IPS-18a (cell line): Measurements from ENCODE around the gene RRP1B.
"Not testable (repeated sequence)": the region's sequence is repeated elsewhere in the genome, so short reads cannot be mapped to it uniquely, and the experiment has no call there.

Experiments used
- H3K27ac ChIP-seq: one replicate; pipeline ENCODE4 v1.5.1; 2013; ENCODE audit warnings: low read length
- H3K27me3 ChIP-seq: one replicate; pipeline ENCODE4 v1.6.1; 2013; ENCODE audit warnings: mild to moderate bottlenecking, low read length; ENCODE audit not compliant: control insufficient read depth, insufficient read depth
- H3K36me3 ChIP-seq: one replicate; pipeline ENCODE4 v1.6.1; 2013; ENCODE audit warnings: low read depth, low read length; ENCODE audit not compliant: control insufficient read depth
- H3K4me1 ChIP-seq: one replicate; pipeline ENCODE4 v1.6.1; 2013; ENCODE audit warnings: low read depth, low read length; ENCODE audit not compliant: control insufficient read depth
- H3K4me3 ChIP-seq: one replicate; pipeline ENCODE4 v1.5.1; 2013; ENCODE audit warnings: low read length
- H3K9ac ChIP-seq: one replicate; pipeline ENCODE4 v1.6.1; 2013; ENCODE audit warnings: mild to moderate bottlenecking, low read length, moderate library complexity
- H3K9me3 ChIP-seq: one replicate; pipeline ENCODE4 v1.6.1; 2013; ENCODE audit warnings: low read depth, low read length; ENCODE audit not compliant: control insufficient read depth

Gene RRP1B, protein sequence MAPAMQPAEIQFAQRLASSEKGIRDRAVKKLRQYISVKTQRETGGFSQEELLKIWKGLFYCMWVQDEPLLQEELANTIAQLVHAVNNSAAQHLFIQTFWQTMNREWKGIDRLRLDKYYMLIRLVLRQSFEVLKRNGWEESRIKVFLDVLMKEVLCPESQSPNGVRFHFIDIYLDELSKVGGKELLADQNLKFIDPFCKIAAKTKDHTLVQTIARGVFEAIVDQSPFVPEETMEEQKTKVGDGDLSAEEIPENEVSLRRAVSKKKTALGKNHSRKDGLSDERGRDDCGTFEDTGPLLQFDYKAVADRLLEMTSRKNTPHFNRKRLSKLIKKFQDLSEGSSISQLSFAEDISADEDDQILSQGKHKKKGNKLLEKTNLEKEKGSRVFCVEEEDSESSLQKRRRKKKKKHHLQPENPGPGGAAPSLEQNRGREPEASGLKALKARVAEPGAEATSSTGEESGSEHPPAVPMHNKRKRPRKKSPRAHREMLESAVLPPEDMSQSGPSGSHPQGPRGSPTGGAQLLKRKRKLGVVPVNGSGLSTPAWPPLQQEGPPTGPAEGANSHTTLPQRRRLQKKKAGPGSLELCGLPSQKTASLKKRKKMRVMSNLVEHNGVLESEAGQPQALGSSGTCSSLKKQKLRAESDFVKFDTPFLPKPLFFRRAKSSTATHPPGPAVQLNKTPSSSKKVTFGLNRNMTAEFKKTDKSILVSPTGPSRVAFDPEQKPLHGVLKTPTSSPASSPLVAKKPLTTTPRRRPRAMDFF

DNA sequence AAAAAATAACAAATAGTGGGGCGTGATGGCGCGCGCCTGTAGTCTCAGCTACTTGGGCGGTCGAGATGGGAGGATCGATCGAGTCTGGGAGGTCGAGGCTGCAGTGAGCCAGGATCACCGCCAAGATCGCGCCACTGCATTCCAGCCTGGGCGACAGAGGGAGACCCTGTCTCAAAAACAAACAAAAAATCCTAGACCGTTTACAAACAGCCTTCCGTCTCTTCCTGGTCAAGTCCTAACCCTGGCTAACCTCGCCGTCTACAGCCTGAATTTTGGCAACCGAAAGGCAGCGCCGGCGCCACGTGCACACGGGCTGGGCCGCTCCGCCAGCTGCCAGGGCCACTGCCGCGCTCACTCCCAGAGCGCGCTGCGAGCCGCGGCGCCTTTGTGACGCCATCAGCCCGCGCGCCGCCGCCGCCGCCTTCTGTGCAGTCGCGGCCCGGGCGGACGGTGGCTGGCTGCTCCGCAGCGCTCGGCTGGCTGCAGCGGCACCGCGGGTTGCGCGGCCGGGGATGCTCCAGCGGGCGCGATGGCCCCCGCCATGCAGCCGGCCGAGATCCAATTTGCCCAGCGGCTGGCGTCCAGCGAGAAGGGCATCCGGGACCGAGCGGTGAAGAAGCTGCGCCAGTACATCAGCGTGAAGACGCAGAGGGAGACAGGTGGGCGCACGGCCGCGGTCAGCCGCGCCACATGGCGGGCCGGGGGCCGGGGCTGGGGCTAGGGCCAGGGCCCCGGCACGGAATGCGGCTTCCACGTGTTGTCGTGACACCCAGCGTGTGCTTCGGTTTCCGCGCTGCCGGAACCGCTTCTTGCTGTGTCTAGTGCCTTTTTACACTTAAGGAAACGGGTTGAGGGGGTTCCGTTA is at the start of gene RRP1B, which contains the start of gene HSF2BP:
Gene RRP1B (plus strand): TSS at position 425 of the 865 bp plus-strand sequence. CDS start 105 bp downstream, at position 530.
Gene HSF2BP (minus strand): TSS at position 353 of the 865 bp plus-strand sequence. CDS start 1,392 bp downstream, outside the sequence.
- peaks cover 26% of the 10 kb centered on the region for H3K36me3 ChIP-seq
- H3K9me3 ChIP-seq, result no peaks in the 10 kb centered on the region
- H3K27ac ChIP-seq, result peak within 1 kb of the TSS; percentile 8
- peak within 1 kb of the TSS; percentile 86 for H3K9ac ChIP-seq
- H3K27me3 ChIP-seq, result no peaks in the 10 kb centered on the region
- peak within 1 kb of the TSS; percentile 75 for H3K4me3 ChIP-seq
- H3K4me1 ChIP-seq, result no peaks in the 10 kb centered on the region

DNA sequence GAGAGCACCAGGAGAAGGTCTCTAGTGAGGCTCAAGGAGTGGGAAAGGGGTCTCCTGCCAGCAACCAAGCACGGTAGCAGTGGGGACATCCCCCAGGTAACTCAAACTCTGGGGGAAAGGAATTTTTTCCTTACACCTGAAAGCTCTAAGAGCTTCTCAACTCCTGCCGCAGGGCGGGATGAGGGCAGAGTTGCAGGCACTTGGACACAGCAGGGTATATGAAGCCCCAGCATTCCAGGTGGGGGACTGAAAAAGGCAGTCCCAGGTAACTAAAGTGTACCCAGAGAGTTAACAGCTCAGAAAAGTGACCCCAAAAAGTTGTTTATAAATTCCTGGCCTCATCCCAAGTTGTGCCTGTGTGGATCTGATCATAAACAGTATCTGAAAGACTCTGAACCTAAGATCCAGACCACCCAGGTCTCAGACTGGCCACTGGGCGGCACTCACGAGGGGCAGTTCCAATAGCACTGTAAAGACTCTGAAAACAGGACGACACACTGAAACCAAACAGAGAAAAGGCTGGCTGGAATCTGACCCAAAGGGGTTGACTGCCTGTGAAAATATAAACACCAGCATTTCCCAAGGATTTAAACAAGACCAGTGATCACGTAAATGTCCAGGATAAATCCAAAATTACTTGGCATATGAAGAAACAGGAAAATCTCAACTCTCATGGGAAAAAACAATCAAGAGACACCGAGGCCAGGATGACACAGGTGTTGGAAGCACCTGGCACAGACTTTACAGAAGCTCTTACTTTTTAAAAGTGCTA is 47.6 kb upstream of the RRP1B start:
- no peaks in the 10 kb centered on the region for H3K4me1 ChIP-seq
- no peak overlapping the region for H3K4me3 ChIP-seq
- no peaks in the 10 kb centered on the region for H3K9me3 ChIP-seq
- H3K9ac ChIP-seq, result no peak overlapping the region
- no peaks in the 10 kb centered on the region for H3K36me3 ChIP-seq
- no peaks in the 10 kb centered on the region for H3K27me3 ChIP-seq
- H3K27ac ChIP-seq, result no peak overlapping the region

DNA sequence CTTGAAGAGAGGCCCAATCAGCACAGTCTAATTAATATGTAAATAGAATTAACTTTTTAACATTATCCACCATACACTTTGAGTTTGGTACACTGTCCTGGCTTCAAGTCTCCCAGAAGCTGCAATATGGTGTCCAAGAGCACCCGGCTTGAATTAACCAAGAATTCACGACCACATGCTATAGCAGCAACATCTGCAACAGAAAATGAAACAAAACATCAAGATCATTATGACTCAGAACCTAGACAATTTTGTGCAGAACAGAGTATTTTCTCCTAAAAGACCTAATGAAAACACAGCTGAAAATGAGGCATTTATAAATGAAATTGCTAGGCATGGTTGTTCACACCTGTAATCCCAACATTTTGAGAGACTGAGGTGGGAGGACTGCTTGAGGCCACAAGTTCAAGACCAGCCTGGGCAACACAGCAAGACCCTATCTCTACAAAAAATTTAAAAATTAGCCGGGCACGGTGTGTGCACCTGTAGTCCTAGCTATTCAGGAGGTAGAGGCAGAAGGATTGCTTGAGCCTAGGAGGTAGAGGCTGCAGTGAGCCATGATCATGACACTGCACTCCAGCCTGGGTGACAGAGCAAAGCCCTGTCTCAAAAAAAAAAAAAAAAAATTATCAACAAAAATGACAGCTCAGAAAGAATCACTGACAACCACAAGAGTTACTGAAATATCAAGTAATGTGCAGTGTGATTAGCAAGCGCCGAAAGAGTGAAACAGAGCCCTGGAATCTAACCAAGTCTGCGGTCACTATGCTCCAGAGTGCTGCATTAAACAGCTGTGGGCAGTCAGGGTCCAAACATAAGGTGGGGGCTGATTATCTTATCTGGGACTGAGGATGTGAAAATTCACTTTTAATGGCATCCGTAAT is 45.4 kb upstream of the RRP1B start:
- Histone ChIP-seq H3K9me3 (no peaks in the 10 kb centered on the region), H3K27me3 (no peaks in the 10 kb centered on the region), H3K9ac (no peak overlapping the region), H3K4me1 (no peaks in the 10 kb centered on the region), H3K27ac (no peak overlapping the region), H3K36me3 (no peaks in the 10 kb centered on the region), H3K4me3 (no peak overlapping the region)

DNA sequence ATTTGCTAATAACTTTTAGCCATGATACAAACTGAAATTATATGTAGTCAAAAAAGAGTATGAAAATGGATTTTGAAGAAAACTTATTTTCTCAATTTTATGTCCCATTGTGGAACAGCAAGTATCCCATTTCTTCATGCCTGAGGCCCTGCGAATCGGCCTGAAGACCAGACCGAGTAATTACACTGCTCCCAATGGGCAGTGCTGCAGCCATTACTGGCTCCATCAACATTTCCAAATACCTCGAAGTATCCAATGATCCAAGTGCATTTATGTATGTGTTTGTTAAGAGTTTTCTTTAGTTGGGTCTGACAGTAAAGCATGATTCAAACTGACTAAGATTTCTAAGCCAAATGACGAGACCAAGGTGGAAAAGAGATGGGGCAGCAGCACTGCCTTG is 44.5 kb upstream of the RRP1B start:
- H3K27ac ChIP-seq, result no peak overlapping the region
- no peaks in the 10 kb centered on the region for H3K36me3 ChIP-seq
- H3K4me1 ChIP-seq, result no peaks in the 10 kb centered on the region

DNA sequence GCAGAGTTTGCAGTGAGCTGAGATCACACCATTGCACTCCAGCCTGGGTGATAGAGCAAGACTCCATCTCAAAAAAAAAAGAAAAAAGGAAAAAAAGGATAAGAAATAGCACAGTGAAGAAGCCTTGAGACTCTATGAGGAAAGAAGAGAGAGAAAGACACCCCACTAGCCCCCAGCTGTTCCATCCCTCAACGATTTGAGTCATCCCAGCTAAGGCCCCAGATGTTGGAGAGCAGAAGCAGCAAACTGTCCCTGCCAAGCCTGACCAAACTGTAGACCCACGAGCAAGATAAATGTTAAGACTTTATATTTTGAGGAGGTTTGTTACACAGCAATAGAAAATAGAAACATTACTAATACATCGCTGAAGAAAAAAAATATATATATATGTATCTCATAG is 42.5 kb upstream of the RRP1B start:
- not testable (repeated sequence) for H3K27me3 ChIP-seq, H3K4me3 ChIP-seq, H3K36me3 ChIP-seq, H3K9me3 ChIP-seq, H3K27ac ChIP-seq, H3K9ac ChIP-seq, H3K4me1 ChIP-seq

More for the DNA sequence above, 44.5 kb upstream of the RRP1B start:
- no peak overlapping the region for H3K4me3 ChIP-seq
- no peaks in the 10 kb centered on the region for H3K9me3 ChIP-seq
- H3K27me3 ChIP-seq, result no peaks in the 10 kb centered on the region
- no peak overlapping the region for H3K9ac ChIP-seq

DNA sequence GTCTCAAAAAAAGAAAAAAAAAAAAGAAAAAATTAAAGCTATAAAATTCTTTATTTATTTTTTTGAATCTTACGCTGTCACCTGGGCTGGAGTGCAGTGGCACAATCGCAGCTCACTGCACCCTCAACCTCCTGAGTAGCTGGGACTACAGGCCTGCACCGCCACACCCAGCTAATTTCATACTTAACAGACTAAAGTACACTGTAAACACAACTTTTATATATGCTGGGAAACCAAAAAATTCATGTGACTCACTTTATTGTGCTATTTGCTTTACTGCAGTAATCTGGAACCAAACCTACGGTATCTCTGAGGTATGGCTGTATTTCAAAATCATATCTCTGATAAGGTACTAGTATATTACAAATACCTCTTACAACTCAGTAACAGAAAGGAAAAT is 40.4 kb upstream of the RRP1B start:
- H3K4me3 ChIP-seq, result no peak overlapping the region
- no peak overlapping the region for H3K9ac ChIP-seq
- H3K4me1 ChIP-seq, result no peaks in the 10 kb centered on the region
- no peaks in the 10 kb centered on the region for H3K27me3 ChIP-seq
- H3K9me3 ChIP-seq, result no peaks in the 10 kb centered on the region
- no peak overlapping the region for H3K27ac ChIP-seq
- no peaks in the 10 kb centered on the region for H3K36me3 ChIP-seq

DNA sequence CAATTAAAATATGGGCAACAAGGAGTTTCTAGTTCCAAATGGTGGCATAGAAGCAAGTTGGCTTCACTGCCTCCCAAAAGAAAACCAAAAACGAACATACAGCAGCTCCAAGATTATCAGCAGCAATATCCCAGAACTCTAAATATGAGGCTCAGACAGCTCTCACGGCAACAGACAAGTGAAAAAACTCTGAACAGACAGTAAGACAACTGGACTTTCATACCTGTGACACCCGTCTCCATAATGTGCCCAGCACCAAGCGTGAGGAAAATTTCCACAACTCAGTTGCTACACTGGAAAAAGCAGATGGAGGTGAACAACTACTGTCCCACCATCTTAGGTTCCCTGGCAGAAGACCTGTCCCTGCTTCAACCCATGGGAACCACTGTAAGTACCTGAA is 40.0 kb upstream of the RRP1B start:
- Histone ChIP-seq H3K9ac (no peak overlapping the region), H3K36me3 (no peaks in the 10 kb centered on the region), H3K4me3 (no peak overlapping the region), H3K4me1 (no peaks in the 10 kb centered on the region), H3K9me3 (no peaks in the 10 kb centered on the region), H3K27ac (no peak overlapping the region), H3K27me3 (no peaks in the 10 kb centered on the region)

DNA sequence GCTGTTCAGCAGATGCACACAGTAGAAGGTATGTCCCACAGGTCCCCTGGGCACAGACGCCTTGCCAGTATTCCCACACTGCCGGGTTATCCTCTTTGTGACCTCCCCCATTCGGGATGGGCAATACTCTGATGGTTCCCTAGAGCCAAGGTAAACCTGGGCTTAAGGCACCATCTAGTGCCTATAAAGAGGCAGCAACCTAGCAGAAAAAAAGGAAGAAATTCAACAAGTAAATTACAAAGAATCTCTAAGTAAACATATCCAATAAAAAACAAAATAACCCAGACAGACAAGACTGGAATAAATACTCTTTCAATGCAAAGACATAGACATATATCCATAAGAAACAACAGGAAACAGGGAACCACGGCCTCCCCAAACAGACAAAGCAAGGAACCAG is 39.5 kb upstream of the RRP1B start:
- Histone ChIP-seq H3K27ac (no peak overlapping the region), H3K4me3 (no peak overlapping the region), H3K36me3 (no peaks in the 10 kb centered on the region), H3K27me3 (no peaks in the 10 kb centered on the region), H3K4me1 (no peaks in the 10 kb centered on the region), H3K9ac (no peak overlapping the region), H3K9me3 (no peaks in the 10 kb centered on the region)

DNA sequence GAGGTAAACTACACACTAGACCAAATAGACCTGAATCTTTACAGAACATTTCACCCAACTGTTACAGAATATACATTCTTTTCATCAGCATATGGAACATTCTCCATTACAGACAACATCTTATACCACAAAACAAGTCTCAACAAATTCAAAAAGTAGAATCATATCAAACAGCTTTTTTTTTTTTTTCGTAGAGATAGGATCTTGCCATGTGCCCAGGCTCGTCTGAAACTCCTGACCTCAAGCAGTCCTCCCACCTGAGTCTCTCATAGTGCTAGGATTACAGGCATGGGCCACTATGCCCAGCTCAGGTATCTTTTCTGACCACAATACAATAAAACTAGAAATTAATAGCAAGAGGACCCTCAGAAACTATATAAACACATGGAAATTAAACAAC is 36.6 kb upstream of the RRP1B start:
- Histone ChIP-seq H3K27me3 (no peaks in the 10 kb centered on the region), H3K9me3 (no peaks in the 10 kb centered on the region), H3K9ac (no peak overlapping the region), H3K27ac (no peak overlapping the region), H3K36me3 (no peaks in the 10 kb centered on the region), H3K4me1 (no peaks in the 10 kb centered on the region), H3K4me3 (no peak overlapping the region)

DNA sequence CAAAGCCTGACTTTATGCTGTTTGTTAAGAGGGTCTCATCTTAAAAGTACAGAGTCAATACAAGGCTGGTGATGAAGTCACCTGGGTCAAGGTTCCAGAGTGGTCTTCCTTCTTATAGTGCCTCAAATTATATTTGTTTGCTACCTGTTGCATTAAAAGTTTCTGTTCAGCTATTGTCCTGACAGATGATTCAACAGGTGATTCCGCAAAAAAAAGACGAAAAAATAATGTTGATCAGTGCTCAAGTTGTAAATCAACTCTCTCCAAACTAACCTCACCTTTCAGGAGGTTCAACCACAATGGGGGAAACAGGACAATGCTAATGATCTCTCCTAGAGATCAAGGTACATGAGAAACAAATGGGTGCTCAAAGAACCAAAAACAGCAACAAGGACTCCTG is 35.8 kb upstream of the RRP1B start:
- Histone ChIP-seq H3K4me1 (no peaks in the 10 kb centered on the region), H3K27ac (no peak overlapping the region), H3K9ac (no peak overlapping the region), H3K4me3 (no peak overlapping the region), H3K9me3 (no peaks in the 10 kb centered on the region), H3K27me3 (no peaks in the 10 kb centered on the region), H3K36me3 (no peaks in the 10 kb centered on the region)
